Cerebellar cortex (tissue), 1 donor: ENCODE measurements around the gene CYTH4.
"Not testable (repeated sequence)": the region's sequence is repeated elsewhere in the genome, so short reads cannot be mapped to it uniquely, and the experiment has no call there.

Experiments
- DNase-seq: peaks from one replicate; pipeline ENCODE4 v3.0.0-alpha.2; 2015; ENCODE audit warnings: low spot score

The CYTH4 gene

GRCh38 chr22:37310075-37310606 is 27.8 kb downstream of the CYTH4 start:
- DNase-seq = no peak

GRCh38 chr22:37310815-37311595 is 28.7 kb downstream of the CYTH4 start:
- no peak for DNase-seq

GRCh38 chr22:37311761-37312312 is 29.5 kb downstream of the CYTH4 start:
- DNase-seq = no peak

GRCh38 chr22:37312549-37313183 is 30.4 kb downstream of the CYTH4 start:
- DNase-seq = no peak

- no peak for DNase-seq
These were observed 31.3 kb downstream of the CYTH4 start for GRCh38 chr22:37313376-37314314.

- no peak for DNase-seq
These were observed 32.2 kb downstream of the CYTH4 start for GRCh38 chr22:37314315-37315074.

- DNase-seq = no peak
These were observed 34.1 kb downstream of the CYTH4 start for GRCh38 chr22:37316405-37316804.

- DNase-seq = peak; percentile 85
These were observed 34.6 kb downstream of the CYTH4 start for GRCh38 chr22:37316875-37317371.

GRCh38 chr22:37317698-37318210 is 35.4 kb downstream of the CYTH4 start:
- no peak for DNase-seq

GRCh38 chr22:37318364-37319109 is 36.2 kb downstream of the CYTH4 start:
- DNase-seq = no peak

GRCh38 chr22:37319469-37319868 is 37.2 kb downstream of the CYTH4 start:
- DNase-seq = no peak

GRCh38 chr22:37320726-37321677 is 38.7 kb downstream of the CYTH4 start:
- no peak for DNase-seq

GRCh38 chr22:37324340-37325038 is 42.2 kb downstream of the CYTH4 start:
- DNase-seq = no peak

GRCh38 chr22:37325039-37325395 is 42.7 kb downstream of the CYTH4 start:
- no peak for DNase-seq

- no peak for DNase-seq
These were observed 44.4 kb downstream of the CYTH4 start for GRCh38 chr22:37326726-37327125.

GRCh38 chr22:37328017-37328416 is 45.7 kb downstream of the CYTH4 start:
- DNase-seq = no peak

- not testable (repeated sequence) for DNase-seq
These were observed 46.4 kb downstream of the CYTH4 start for GRCh38 chr22:37328538-37329237.
